ENCODE results near the gene SCARB1. TPM values are rescaled to one million over a fixed set of nuclear protein-coding genes. Genes with fewer than 3 reads are reported as not detected.

Gene SCARB1
- total RNA-seq, 1 donor = 11.3 TPM

DNA sequence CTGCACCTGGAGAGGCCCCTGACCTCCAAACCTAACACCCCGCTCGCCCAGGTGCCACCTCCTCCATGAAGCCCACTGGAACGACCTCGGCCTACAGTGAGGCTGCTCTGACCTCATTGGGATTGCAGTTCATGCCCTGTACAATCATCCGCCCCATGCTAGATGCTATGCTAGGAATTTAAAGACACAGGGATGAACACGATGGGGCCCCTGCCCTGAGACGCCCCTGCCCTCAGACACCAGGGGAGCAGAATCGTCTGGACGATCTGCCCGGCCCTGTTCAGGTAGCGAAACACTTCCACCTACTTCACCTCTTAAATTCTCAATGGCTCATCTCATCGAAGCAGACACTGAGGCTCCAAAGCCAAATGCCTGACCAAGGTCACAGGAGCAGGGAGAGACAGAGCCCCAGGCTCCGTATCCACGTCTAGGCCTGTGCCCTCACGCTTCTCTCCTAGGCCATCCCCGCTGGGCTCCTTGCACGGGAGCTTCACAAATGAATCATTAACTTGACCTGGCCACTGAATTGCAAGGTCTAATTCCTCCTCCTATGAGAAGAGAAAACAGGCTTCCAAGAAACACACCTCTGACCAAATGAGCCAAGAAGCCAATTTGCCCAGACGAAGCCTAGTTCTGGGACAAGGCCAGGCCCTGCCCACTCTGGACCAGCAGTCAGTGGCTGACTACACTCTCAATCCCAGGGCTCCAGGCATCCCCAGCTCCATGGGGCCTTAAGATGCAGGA, 35.2 kb downstream of the SCARB1 start:
- TF ChIP-seq CTCF (IDR thresholded peaks at IDR 0.05; ENCODE audit: insufficient read depth, low read length) = no peak
- DNase-seq (ENCODE audit: low read depth) = no peak
- H3K4me3 ChIP-seq (ENCODE audit: low read depth, low read length) = no peak overlapping the region

DNA sequence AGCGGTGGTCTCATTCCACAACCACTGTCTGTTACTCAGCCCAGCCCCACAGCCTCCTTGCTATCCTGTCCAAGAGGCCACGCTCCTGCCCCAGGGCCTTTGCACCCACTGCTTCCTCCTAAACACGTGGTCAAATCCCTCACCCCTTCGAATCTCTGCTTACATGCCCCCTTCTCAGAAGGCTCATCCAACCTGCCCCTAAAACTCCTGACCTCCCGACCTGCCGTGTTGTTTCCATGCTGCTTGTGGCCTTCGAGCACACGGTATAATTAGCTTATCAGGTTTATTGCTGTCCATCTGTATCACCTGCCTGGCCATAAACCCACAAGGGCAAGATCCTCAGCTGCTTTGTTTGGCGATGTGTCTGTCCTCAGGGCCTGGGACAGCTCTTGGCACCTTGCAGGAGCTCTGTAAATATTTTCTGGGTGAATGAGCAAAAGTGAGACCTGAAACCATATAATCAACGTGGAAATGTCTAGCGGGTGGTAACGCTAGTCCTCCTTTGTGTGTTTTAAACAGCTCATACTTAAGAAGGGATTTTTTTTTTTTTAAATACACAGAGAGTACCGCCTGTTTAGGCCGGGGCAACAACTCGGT, 36.0 kb downstream of the SCARB1 start:
- no peak overlapping the region for H3K4me3 ChIP-seq (ENCODE audit: low read depth, low read length)
- no peak for TF ChIP-seq CTCF (IDR thresholded peaks at IDR 0.05; ENCODE audit: insufficient read depth, low read length)
- no peak for DNase-seq (ENCODE audit: low read depth)

GRCh38 chr12:124824195-124824594, 39.5 kb downstream of the SCARB1 start:
- no peak for TF ChIP-seq CTCF (IDR thresholded peaks at IDR 0.05; ENCODE audit: insufficient read depth, low read length)
- H3K4me3 ChIP-seq (ENCODE audit: low read depth, low read length) = no peak overlapping the region
- no peak for DNase-seq (ENCODE audit: low read depth)

GRCh38 chr12:124823272-124823970, 40.2 kb downstream of the SCARB1 start:
- no peak for DNase-seq (ENCODE audit: low read depth)
- TF ChIP-seq CTCF (IDR thresholded peaks at IDR 0.05; ENCODE audit: insufficient read depth, low read length) = no peak

DNA sequence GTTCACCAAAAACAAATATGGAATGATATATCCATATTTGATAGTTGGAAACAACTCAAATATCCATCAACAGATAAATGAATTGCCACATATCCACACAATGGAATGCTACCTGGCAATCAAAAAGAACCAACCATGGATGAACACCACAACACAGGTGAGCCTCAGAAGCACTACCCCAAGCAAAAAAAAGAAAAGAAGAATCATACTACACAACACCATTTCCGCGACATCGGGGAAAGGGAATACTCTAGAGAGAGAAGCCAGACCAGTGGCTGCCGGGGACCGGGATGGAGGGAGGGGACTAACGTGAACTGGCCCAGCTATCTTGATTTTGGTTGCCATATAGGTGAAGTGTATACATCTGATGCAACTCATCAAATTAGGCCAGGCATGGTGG, 41.4 kb downstream of the SCARB1 start:
- H3K4me3 ChIP-seq (ENCODE audit: low read depth, low read length) = no peak overlapping the region
- TF ChIP-seq CTCF (IDR thresholded peaks at IDR 0.05; ENCODE audit: insufficient read depth, low read length) = no peak
- no peak for DNase-seq (ENCODE audit: low read depth)

More at GRCh38 chr12:124823272-124823970, 40.2 kb downstream of the SCARB1 start:
- no peak overlapping the region for H3K4me3 ChIP-seq (ENCODE audit: low read depth, low read length)

DNA sequence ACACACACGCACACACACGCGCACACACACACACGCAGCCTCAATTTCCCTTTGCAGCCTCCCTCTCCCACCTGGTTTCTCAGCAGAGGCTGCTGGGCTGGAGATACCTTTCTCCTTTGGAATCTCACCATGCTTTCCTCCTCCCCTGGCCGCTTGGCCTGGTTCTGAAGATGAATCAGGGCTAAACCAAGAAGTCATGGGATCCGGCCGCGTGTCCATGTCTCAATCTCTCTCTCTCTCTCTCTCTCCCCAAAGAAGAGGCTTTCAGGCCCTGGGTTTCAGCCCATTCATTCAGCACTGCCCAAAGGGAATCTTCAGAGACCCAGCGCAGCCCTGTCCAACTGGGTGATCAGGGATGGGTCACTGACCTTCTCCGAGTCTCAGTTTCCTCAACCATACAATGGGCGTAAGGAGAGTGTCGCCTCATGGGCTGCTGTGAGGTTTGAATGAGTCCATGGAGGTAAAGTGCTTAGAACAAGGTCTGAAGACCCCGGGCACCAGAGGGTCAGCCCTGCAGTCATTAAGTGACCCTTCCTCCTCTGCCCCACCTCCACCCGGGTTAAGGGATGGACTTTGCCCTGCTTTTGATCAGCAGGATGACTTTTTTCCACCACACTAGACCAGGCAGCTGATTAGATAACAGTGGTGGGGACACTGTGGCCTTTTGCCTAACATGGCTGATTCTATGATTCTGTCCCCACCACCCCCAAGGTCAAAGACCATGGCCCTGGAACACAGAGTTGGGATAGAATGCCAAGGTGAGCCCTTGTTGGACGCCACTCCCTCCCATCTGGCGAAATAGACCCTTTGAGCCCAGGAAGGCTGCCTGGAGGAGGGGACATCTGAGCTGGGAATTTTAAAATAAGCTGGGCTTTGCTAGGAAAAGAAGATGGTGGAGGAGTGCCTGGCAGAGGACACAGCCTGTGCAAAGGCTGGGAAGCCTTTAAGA, 42.1 kb downstream of the SCARB1 start:
- DNase-seq (ENCODE audit: low read depth) = no peak
- no peak for TF ChIP-seq CTCF (IDR thresholded peaks at IDR 0.05; ENCODE audit: insufficient read depth, low read length)
- no peak overlapping the region for H3K4me3 ChIP-seq (ENCODE audit: low read depth, low read length)
